Measurements from ENCODE around the gene WWTR1.

GRCh38 chr3:149553781-149554451, 103.9 kb downstream of the WWTR1 start:
- TF ChIP-seq POLR2AphosphoS5 (IDR thresholded peaks at IDR 0.05; ENCODE audit: insufficient read depth, low read depth, low read length) (peak; percentile 19), POLR2A (IDR thresholded peaks at IDR 0.05; ENCODE audit: low read depth, low read length) (no peak), MYC (IDR thresholded peaks at IDR 0.05; ENCODE audit: low read depth, low read length) (no peak), CTCF (IDR thresholded peaks at IDR 0.05; ENCODE audit: extremely low read depth in 1 of 2, insufficient read depth in 1 of 2, low read depth in 1 of 2, low read length in 2 of 2) (no peak), MAX (IDR thresholded peaks at IDR 0.05; ENCODE audit: insufficient read depth, insufficient read length) (no peak), EZH2 (IDR thresholded peaks at IDR 0.05; ENCODE audit: borderline replicate concordance, low read depth, low read length, severe bottlenecking) (no peak), JUN (IDR thresholded peaks at IDR 0.05; ENCODE audit: borderline replicate concordance, insufficient read depth, insufficient read length, low read depth) (no peak), FOS (IDR thresholded peaks at IDR 0.05; ENCODE audit: borderline replicate concordance, insufficient read depth, low read length) (no peak), GATA2 (IDR thresholded peaks at IDR 0.05; ENCODE audit: insufficient read depth, insufficient read length, low read depth, low read length) (no peak)
